Transverse colon (tissue), 4 donors: ENCODE measurements around the gene KLHL22.

Experiments
- POLR2A ChIP-seq: fragments of 450-650 bp; IDR thresholded peaks from one replicate; pipeline ENCODE4 v1.6.1; 2016; ENCODE audit warnings: antibody characterized with exemption, mild to moderate bottlenecking, moderate library complexity
- POLR2AphosphoS5 ChIP-seq, 3 donors: sonication (generic); formaldehyde crosslinking; IDR thresholded peaks; one replicate each; pipeline ENCODE4 v1.6.1; 2016; ENCODE audit warnings: antibody characterized with exemption in 3 of 3
- TF ChIP-seq, protein P1 (sequence below), 5 experiments: fragments of 200-600 bp in 3 of 5; fragments of 450-650 bp in 2 of 5; sonication (generic) in 3 of 5; IDR thresholded peaks; 1 replicate in 2 of 5; 2 replicates in 3 of 5; pipeline ENCODE4 v1.5.1; 2016 to 2017; ENCODE audit warnings: antibody characterized with exemption in 5 of 5, inconsistent platforms in 3 of 5, mild to moderate bottlenecking in 2 of 5, moderate library complexity in 1 of 5

- no peak for TF ChIP-seq POLR2A
- TF ChIP-seq, protein P1, sequence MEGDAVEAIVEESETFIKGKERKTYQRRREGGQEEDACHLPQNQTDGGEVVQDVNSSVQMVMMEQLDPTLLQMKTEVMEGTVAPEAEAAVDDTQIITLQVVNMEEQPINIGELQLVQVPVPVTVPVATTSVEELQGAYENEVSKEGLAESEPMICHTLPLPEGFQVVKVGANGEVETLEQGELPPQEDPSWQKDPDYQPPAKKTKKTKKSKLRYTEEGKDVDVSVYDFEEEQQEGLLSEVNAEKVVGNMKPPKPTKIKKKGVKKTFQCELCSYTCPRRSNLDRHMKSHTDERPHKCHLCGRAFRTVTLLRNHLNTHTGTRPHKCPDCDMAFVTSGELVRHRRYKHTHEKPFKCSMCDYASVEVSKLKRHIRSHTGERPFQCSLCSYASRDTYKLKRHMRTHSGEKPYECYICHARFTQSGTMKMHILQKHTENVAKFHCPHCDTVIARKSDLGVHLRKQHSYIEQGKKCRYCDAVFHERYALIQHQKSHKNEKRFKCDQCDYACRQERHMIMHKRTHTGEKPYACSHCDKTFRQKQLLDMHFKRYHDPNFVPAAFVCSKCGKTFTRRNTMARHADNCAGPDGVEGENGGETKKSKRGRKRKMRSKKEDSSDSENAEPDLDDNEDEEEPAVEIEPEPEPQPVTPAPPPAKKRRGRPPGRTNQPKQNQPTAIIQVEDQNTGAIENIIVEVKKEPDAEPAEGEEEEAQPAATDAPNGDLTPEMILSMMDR (IDR thresholded peaks at IDR 0.05) = no peak
- no peak for TF ChIP-seq POLR2AphosphoS5 (IDR thresholded peaks at IDR 0.05)
Measured at GRCh38 chr22:20519558-20519957, 24.0 kb upstream of the KLHL22 start.
